WTC11 (cell line): ENCODE measurements around the gene IDH3A. TPM values are rescaled to one million over a fixed set of nuclear protein-coding genes. Genes with fewer than 3 reads are reported as not detected.

Experiments used
- ATAC-seq: fragments of 200-7000 bp; cut with Tn5 transposase; 2 replicates; pipeline ENCODE4 v1.10.0; 2021; ENCODE audit warnings: mild to moderate bottlenecking, moderate library complexity
- CTCF ChIA-PET: fragments of 300-600 bp; sonication (Branson Sonifier 250); formaldehyde crosslinking; loops from one replicate; lab custom pipeline; 2021; ENCODE audit warnings: antibody characterized with exemption; lab: Charles Lee
- POLR2A ChIA-PET: fragments of 350-600 bp; sonication (Branson Sonifier 250); formaldehyde crosslinking; loops from one replicate; lab custom pipeline; 2021; ENCODE audit warnings: antibody characterized with exemption; lab: Charles Lee
- DNase-seq: peaks from one replicate; pipeline ENCODE4 v3.0.0; 2021; ENCODE audit warnings: low spot score
- H3K27ac Mint-ChIP-seq: 2 replicates; pipeline ENCODE4 v1.8.0; 2021; ENCODE audit warnings: mixed read lengths
- H3K27me3 Mint-ChIP-seq: 2 replicates; pipeline ENCODE4 v1.8.0; 2021; ENCODE audit warnings: low read depth, mild to moderate bottlenecking, moderate library complexity, mixed read lengths
- H3K36me3 Mint-ChIP-seq: 2 replicates; pipeline ENCODE4 v1.8.0; 2021; ENCODE audit warnings: mixed read lengths
- H3K4me1 Mint-ChIP-seq: 2 replicates; pipeline ENCODE4 v1.8.0; 2022; ENCODE audit warnings: mixed read lengths
- H3K4me3 Mint-ChIP-seq: 2 replicates; pipeline ENCODE4 v1.8.0; 2021; ENCODE audit warnings: mild to moderate bottlenecking, moderate library complexity, mixed read lengths
- H3K9me3 Mint-ChIP-seq: 2 replicates; pipeline ENCODE4 v1.8.0; 2021; ENCODE audit warnings: mixed read lengths
- ATF2 ChIP-seq: sonication (generic); formaldehyde crosslinking; IDR thresholded peaks from 2 replicates; pipeline ENCODE4 v1.8.1; 2022; ENCODE audit warnings: low read depth, missing genetic modification reagents, borderline replicate concordance
- ATF3 ChIP-seq: sonication (generic); formaldehyde crosslinking; conservative IDR thresholded peaks from 2 replicates; pipeline ENCODE4 v1.8.1; 2022; ENCODE audit warnings: mild to moderate bottlenecking, missing genetic modification reagents
- CTCF ChIP-seq: fragments of 200-600 bp; IDR thresholded peaks from 2 replicates; pipeline ENCODE4 v1.8.0; 2022; ENCODE audit warnings: antibody characterized with exemption
- ESRRA ChIP-seq: sonication (generic); formaldehyde crosslinking; IDR thresholded peaks from 2 replicates; pipeline ENCODE4 v1.8.1; 2022; ENCODE audit warnings: mild to moderate bottlenecking, missing genetic modification reagents, borderline replicate concordance
- FOXJ3 ChIP-seq: sonication (generic); formaldehyde crosslinking; IDR thresholded peaks from 2 replicates; pipeline ENCODE4 v1.9.0; 2021; ENCODE audit warnings: missing genetic modification reagents, mild to moderate bottlenecking, borderline replicate concordance
- GABPB1 ChIP-seq: sonication (generic); formaldehyde crosslinking; IDR thresholded peaks from 2 replicates; pipeline ENCODE4 v1.8.1; 2023; ENCODE audit warnings: mild to moderate bottlenecking, missing genetic modification reagents
- GTF2I ChIP-seq: fragments of 250-450 bp; sonication (Bioruptor Pico); conservative IDR thresholded peaks from 2 replicates; pipeline ENCODE4 v1.4.0; 2021; ENCODE audit warnings: mild to moderate bottlenecking
- HMGXB4 ChIP-seq: sonication (generic); formaldehyde crosslinking; IDR thresholded peaks from 2 replicates; pipeline ENCODE4 v1.8.1; 2023; ENCODE audit warnings: mild to moderate bottlenecking, moderate library complexity, missing genetic modification reagents
- KAT7 ChIP-seq: sonication (generic); formaldehyde crosslinking; IDR thresholded peaks from 2 replicates; pipeline ENCODE4 v1.8.1; 2023; ENCODE audit warnings: missing genetic modification reagents, mild to moderate bottlenecking, borderline replicate concordance
- MLX ChIP-seq: sonication (generic); formaldehyde crosslinking; IDR thresholded peaks from 2 replicates; pipeline ENCODE4 v1.8.1; 2023; ENCODE audit warnings: mild to moderate bottlenecking, missing genetic modification reagents, moderate library complexity
- PRRX2 ChIP-seq: fragments of 250-450 bp; sonication (Bioruptor Pico); IDR thresholded peaks from 2 replicates; pipeline ENCODE4 v1.8.0; 2021; ENCODE audit warnings: mild to moderate bottlenecking
- RELA ChIP-seq: sonication (generic); formaldehyde crosslinking; IDR thresholded peaks from 2 replicates; pipeline ENCODE4 v1.8.1; 2022; ENCODE audit warnings: missing genetic modification reagents, mild to moderate bottlenecking, borderline replicate concordance
- SP1 ChIP-seq: sonication (generic); formaldehyde crosslinking; conservative IDR thresholded peaks from 2 replicates; pipeline ENCODE4 v1.8.1; 2022; ENCODE audit warnings: missing genetic modification reagents
- TCF7 ChIP-seq: sonication (generic); formaldehyde crosslinking; IDR thresholded peaks from 2 replicates; pipeline ENCODE4 v1.8.0; 2022; ENCODE audit warnings: mild to moderate bottlenecking, low read depth, missing genetic modification reagents, moderate library complexity
- USF1 ChIP-seq: sonication (generic); formaldehyde crosslinking; IDR thresholded peaks from 2 replicates; pipeline ENCODE4 v1.8.0; 2022; ENCODE audit warnings: mild to moderate bottlenecking, missing genetic modification reagents
- ZNF232 ChIP-seq: sonication (generic); formaldehyde crosslinking; IDR thresholded peaks from 2 replicates; pipeline ENCODE4 v1.8.0; 2022; ENCODE audit warnings: mild to moderate bottlenecking, missing genetic modification reagents
- ZNF317 ChIP-seq: sonication (generic); formaldehyde crosslinking; IDR thresholded peaks from 2 replicates; pipeline ENCODE4 v1.8.1; 2023; ENCODE audit warnings: low read depth, mild to moderate bottlenecking, moderate library complexity, missing genetic modification reagents, borderline replicate concordance
- ZNF512 ChIP-seq: sonication (generic); formaldehyde crosslinking; IDR thresholded peaks from 2 replicates; pipeline ENCODE4 v1.8.1; 2022; ENCODE audit warnings: missing genetic modification reagents, borderline replicate concordance
- ZNF671 ChIP-seq: fragments of 250-450 bp; sonication (Bioruptor Pico); IDR thresholded peaks from 2 replicates; pipeline ENCODE4 v1.8.0; 2021; ENCODE audit warnings: mild to moderate bottlenecking
- ZSCAN18 ChIP-seq: fragments of 250-450 bp; sonication (Bioruptor Pico); IDR thresholded peaks from 2 replicates; pipeline ENCODE4 v2.1.2; 2022; ENCODE audit warnings: mild to moderate bottlenecking, moderate library complexity
- total RNA-seq: library from RNA; stranded (reverse); gene quantifications from 3 replicates; pipeline ENCODE4 v1.2.3, GENCODE V29; 2021

The IDH3A gene
- total RNA-seq, 1 experiment from 2014 or later, result 56.6 TPM

GRCh38 chr15:78139578-78139977 is 9.6 kb upstream of the IDH3A start:
- DNase-seq (no peak), ATAC-seq (no peak)
- no peaks in the 10 kb centered on the region for H3K36me3 Mint-ChIP-seq
- H3K27me3 Mint-ChIP-seq, result peaks cover 7% of the 10 kb centered on the region
- ChIA-PET CTCF (interaction anchor here (1.0 to 2.1 kb wide), 6 partner anchors 9 to 265 kb away, joined by 3 to 11 read pairs (median 4); no protein-coding TSS in a partner anchor), POLR2A (interaction anchor here (1.2 kb wide), 1 partner anchor 9 kb away, joined by 5 read pairs; the partner anchor contains the start of gene IDH3A)
- H3K27ac Mint-ChIP-seq, result no peak overlapping the region
- peaks cover 3% of the 10 kb centered on the region for H3K4me1 Mint-ChIP-seq
- no peak overlapping the region for H3K4me3 Mint-ChIP-seq
- no peak for TF ChIP-seq ESRRA (CRISPR knock-in tag)
- no peak for TF ChIP-seq USF1 (CRISPR knock-in tag)
- TF ChIP-seq HMGXB4 (CRISPR knock-in tag), result no peak
- no peak for TF ChIP-seq KAT7
- no peak for TF ChIP-seq ZNF232 (CRISPR knock-in tag)
- TF ChIP-seq RELA (CRISPR knock-in tag), result no peak
- no peak for TF ChIP-seq ZNF512
- no peak for TF ChIP-seq FOXJ3 (CRISPR knock-in tag)
- TF ChIP-seq ATF2, result no peak
- TF ChIP-seq ZSCAN18 (CRISPR knock-in tag), result no peak
- no peaks in the 10 kb centered on the region for H3K9me3 Mint-ChIP-seq

- Mint-ChIP-seq H3K27me3 (peaks cover 7% of the 10 kb centered on the region), H3K4me1 (peaks cover 3% of the 10 kb centered on the region), H3K36me3 (no peaks in the 10 kb centered on the region), H3K9me3 (no peaks in the 10 kb centered on the region), H3K27ac (no peak overlapping the region), H3K4me3 (no peak overlapping the region)
- DNase-seq, result no peak
- ATAC-seq, result no peak
- POLR2A ChIA-PET, result no interaction called here
- CTCF ChIA-PET, result interaction anchor here (1.0 to 2.1 kb wide), 5 partner anchors 10 to 265 kb away, joined by 3 to 11 read pairs (median 4); no protein-coding TSS in a partner anchor
- TF ChIP-seq GTF2I (CRISPR knock-in tag) (no peak), MLX (CRISPR knock-in tag) (no peak), ESRRA (CRISPR knock-in tag) (no peak), GABPB1 (CRISPR knock-in tag) (no peak), ZNF671 (CRISPR knock-in tag) (no peak), ATF3 (CRISPR knock-in tag) (no peak), PRRX2 (no peak), CTCF (no peak), TCF7 (CRISPR knock-in tag) (no peak), SP1 (CRISPR knock-in tag) (no peak), ZNF317 (no peak), ATF2 (no peak)
Observed at GRCh38 chr15:78140292-78140691, 8.9 kb upstream of the IDH3A start.
